GM23338 (cell line): ENCODE results near the gene TMEM187. TPM values are rescaled to one million over a fixed set of nuclear protein-coding genes. Genes with fewer than 3 reads are reported as not detected.

Source experiments
- ATAC-seq: fragments of 200-7000 bp; cut with Tn5 transposase; 3 replicates; pipeline ENCODE4 v1.9.1; 2020
- DNase-seq: peaks from one replicate; pipeline ENCODE4 v3.0.0-alpha.2; 2015; ENCODE audit warnings: low spot score
- H2AFZ ChIP-seq: fragments of 200-600 bp; sonication (generic); 2 replicates; pipeline ENCODE4 v1.8.0; 2016; ENCODE audit warnings: antibody characterized with exemption, mild to moderate bottlenecking, moderate library complexity
- H3F3A ChIP-seq: fragments of 200-600 bp; sonication (generic); replicated peaks from 2 replicates; pipeline ENCODE4 v1.8.0; 2017; ENCODE audit warnings: antibody characterized with exemption, mixed run types, low read depth
- H3K27ac ChIP-seq: fragments of 200-600 bp; sonication (generic); 2 replicates; pipeline ENCODE4 v1.6.1; 2016; ENCODE audit warnings: low read depth
- H3K27me3 ChIP-seq: fragments of 200-600 bp; sonication (generic); 2 replicates; pipeline ENCODE4 v1.8.0; 2016; ENCODE audit warnings: mild to moderate bottlenecking, mixed run types, moderate library complexity; ENCODE audit not compliant: insufficient read depth
- H3K36me3 ChIP-seq: fragments of 200-600 bp; sonication (generic); 2 replicates; pipeline ENCODE4 v1.8.0; 2016; ENCODE audit warnings: mild to moderate bottlenecking; ENCODE audit not compliant: insufficient read depth
- H3K4me1 ChIP-seq: fragments of 200-600 bp; sonication (generic); 2 replicates; pipeline ENCODE4 v1.8.0; 2016; ENCODE audit warnings: mild to moderate bottlenecking, moderate library complexity; ENCODE audit not compliant: insufficient read depth
- H3K4me2 ChIP-seq: fragments of 200-600 bp; sonication (generic); 2 replicates; pipeline ENCODE4 v1.7.1; 2017; ENCODE audit warnings: mixed run types
- H3K4me3 ChIP-seq: fragments of 200-600 bp; sonication (generic); 2 replicates; pipeline ENCODE4 v1.6.1; 2016; ENCODE audit warnings: mixed run types
- H3K79me2 ChIP-seq: fragments of 200-600 bp; sonication (generic); replicated peaks from 2 replicates; pipeline ENCODE4 v1.8.0; 2017; ENCODE audit warnings: mild to moderate bottlenecking; ENCODE audit not compliant: insufficient read depth
- H3K9me2 ChIP-seq: fragments of 200-600 bp; sonication (generic); 2 replicates; pipeline ENCODE4 v1.8.0; 2017; ENCODE audit not compliant: insufficient read depth
- H4K20me1 ChIP-seq: fragments of 200-600 bp; sonication (generic); replicated peaks from 2 replicates; pipeline ENCODE4 v1.8.0; 2017; ENCODE audit warnings: mild to moderate bottlenecking; ENCODE audit not compliant: insufficient read depth
- H3K27ac Mint-ChIP-seq: 2 replicates; pipeline ENCODE4 v1.8.0; 2020; ENCODE audit warnings: inconsistent platforms, mild to moderate bottlenecking, moderate library complexity, mixed read lengths
- H3K27me3 Mint-ChIP-seq: 3 replicates; pipeline ENCODE4 v1.8.0; 2022; ENCODE audit warnings: low read depth, mild to moderate bottlenecking, moderate library complexity, mixed read lengths, inconsistent platforms; ENCODE audit not compliant: insufficient read depth, poor library complexity
- H3K36me3 Mint-ChIP-seq: 3 replicates; pipeline ENCODE4 v1.8.0; 2021; ENCODE audit warnings: low read depth, mild to moderate bottlenecking, inconsistent platforms, moderate library complexity, mixed read lengths
- H3K4me1 Mint-ChIP-seq: 3 replicates; pipeline ENCODE4 v1.8.0; 2020; ENCODE audit warnings: mild to moderate bottlenecking, inconsistent platforms, mixed read lengths
- H3K4me3 Mint-ChIP-seq: 3 replicates; pipeline ENCODE4 v1.8.0; 2021; ENCODE audit warnings: moderate library complexity, mild to moderate bottlenecking, inconsistent platforms, mixed read lengths
- H3K9me3 Mint-ChIP-seq: 3 replicates; pipeline ENCODE4 v1.8.0; 2020; ENCODE audit warnings: moderate library complexity, mild to moderate bottlenecking, inconsistent platforms, mixed read lengths
- EZH2 ChIP-seq: fragments of 200-600 bp; sonication (generic); IDR thresholded peaks from one replicate; pipeline ENCODE4 v1.8.0; 2017; ENCODE audit warnings: antibody characterized with exemption, mild to moderate bottlenecking, low read depth; ENCODE audit not compliant: unreplicated experiment
- EZH2phosphoT487 ChIP-seq: fragments of 200-600 bp; sonication (generic); IDR thresholded peaks from one replicate; pipeline ENCODE4 v1.8.1; 2018; ENCODE audit warnings: antibody characterized with exemption; ENCODE audit not compliant: unreplicated experiment
- JUNB ChIP-seq: IDR thresholded peaks from one replicate; pipeline ENCODE4 v1.6.1; 2016; ENCODE audit warnings: antibody characterized with exemption; ENCODE audit not compliant: unreplicated experiment
- NANOG ChIP-seq: IDR thresholded peaks from 2 replicates; pipeline ENCODE4 v1.6.1; 2016; ENCODE audit warnings: antibody characterized with exemption, borderline replicate concordance
- POLR2AphosphoS5 ChIP-seq: IDR thresholded peaks from 2 replicates; pipeline ENCODE4 v1.6.1; 2016; ENCODE audit warnings: antibody characterized with exemption, low read depth
- STAT1 ChIP-seq: IDR thresholded peaks from one replicate; pipeline ENCODE4 v1.6.1; 2016; ENCODE audit warnings: antibody characterized with exemption; ENCODE audit not compliant: unreplicated experiment
- ZNF114 ChIP-seq: fragments of 250-450 bp; sonication (Bioruptor Pico); IDR thresholded peaks from 2 replicates; pipeline ENCODE4 v1.5.0; 2020; ENCODE audit warnings: mild to moderate bottlenecking, moderate library complexity
- ZNF331 ChIP-seq: fragments of 250-450 bp; sonication (Bioruptor Pico); IDR thresholded peaks from 2 replicates; pipeline ENCODE4 v1.5.0; 2020; ENCODE audit warnings: low read depth, mild to moderate bottlenecking, moderate library complexity
- polyA plus RNA-seq: library from polyadenylated mRNA; unstranded; fragments of >200 nt; fragmentation: Nextera tagmentation; extraction: Ambion mirVana; gene quantifications from 2 replicates; pipeline ENCODE4 v1.2.1, GENCODE V29; 2016
- total RNA-seq: library from RNA; depleted of rRNA; stranded (reverse); fragments of >200 nt; shearing (Covaris generic); gene quantifications from 2 replicates; pipeline ENCODE4 v1.2.3, GENCODE V29; 2014
- TF ChIP-seq, protein P1 (sequence below): IDR thresholded peaks from 2 replicates; pipeline ENCODE4 v1.6.1; 2016; ENCODE audit warnings: antibody characterized with exemption
- TF ChIP-seq, protein P2 (sequence below), 2 experiments: fragments of 200-600 bp in 1 of 2; sonication (generic) in 1 of 2; conservative IDR thresholded peaks; 2 replicates each; pipeline versions ENCODE4 v1.5.1 to v1.6.1; 2016 to 2017; ENCODE audit warnings: antibody characterized with exemption in 2 of 2, low read depth in 2 of 2, mild to moderate bottlenecking in 2 of 2, moderate library complexity in 1 of 2
- TF ChIP-seq, protein P3 (sequence below): fragments of 250-450 bp; sonication (Bioruptor Pico); IDR thresholded peaks from 2 replicates; pipeline ENCODE4 v1.5.0; 2020; ENCODE audit warnings: mild to moderate bottlenecking, moderate library complexity

Gene TMEM187
- total and polyA plus RNA-seq, 2 experiments from 2014 or later: 2.5 to 4.4 TPM

DNA sequence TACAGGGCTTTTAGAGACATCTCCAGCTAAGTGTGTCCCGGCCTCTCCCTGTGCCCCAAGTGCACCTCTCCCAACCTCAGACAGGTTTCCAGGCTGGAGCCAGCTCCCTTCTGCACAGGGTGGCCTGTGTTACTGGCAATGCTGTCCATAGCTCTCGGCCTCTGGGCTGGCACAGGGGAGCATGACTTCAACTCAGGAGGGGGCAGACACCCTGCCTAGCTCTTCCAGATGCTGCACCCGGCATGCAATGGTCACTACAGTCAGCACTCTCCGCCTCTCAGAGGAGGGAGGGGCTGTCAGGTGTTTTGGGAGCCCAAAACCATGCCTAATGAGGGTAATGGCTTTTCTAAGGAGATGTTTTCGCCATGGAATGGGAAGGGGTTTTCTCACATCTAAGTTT is 49.6 kb downstream of the TMEM187 start (continued):
- TF ChIP-seq, protein P1, sequence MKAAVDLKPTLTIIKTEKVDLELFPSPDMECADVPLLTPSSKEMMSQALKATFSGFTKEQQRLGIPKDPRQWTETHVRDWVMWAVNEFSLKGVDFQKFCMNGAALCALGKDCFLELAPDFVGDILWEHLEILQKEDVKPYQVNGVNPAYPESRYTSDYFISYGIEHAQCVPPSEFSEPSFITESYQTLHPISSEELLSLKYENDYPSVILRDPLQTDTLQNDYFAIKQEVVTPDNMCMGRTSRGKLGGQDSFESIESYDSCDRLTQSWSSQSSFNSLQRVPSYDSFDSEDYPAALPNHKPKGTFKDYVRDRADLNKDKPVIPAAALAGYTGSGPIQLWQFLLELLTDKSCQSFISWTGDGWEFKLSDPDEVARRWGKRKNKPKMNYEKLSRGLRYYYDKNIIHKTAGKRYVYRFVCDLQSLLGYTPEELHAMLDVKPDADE: no peak
- TF ChIP-seq EZH2phosphoT487 (no peak), ZNF114 (no peak), POLR2AphosphoS5 (no peak)
- TF ChIP-seq, protein P2, sequence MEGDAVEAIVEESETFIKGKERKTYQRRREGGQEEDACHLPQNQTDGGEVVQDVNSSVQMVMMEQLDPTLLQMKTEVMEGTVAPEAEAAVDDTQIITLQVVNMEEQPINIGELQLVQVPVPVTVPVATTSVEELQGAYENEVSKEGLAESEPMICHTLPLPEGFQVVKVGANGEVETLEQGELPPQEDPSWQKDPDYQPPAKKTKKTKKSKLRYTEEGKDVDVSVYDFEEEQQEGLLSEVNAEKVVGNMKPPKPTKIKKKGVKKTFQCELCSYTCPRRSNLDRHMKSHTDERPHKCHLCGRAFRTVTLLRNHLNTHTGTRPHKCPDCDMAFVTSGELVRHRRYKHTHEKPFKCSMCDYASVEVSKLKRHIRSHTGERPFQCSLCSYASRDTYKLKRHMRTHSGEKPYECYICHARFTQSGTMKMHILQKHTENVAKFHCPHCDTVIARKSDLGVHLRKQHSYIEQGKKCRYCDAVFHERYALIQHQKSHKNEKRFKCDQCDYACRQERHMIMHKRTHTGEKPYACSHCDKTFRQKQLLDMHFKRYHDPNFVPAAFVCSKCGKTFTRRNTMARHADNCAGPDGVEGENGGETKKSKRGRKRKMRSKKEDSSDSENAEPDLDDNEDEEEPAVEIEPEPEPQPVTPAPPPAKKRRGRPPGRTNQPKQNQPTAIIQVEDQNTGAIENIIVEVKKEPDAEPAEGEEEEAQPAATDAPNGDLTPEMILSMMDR (conservative IDR thresholded peaks at IDR 0.05; ENCODE audit: low read depth in 2 of 2): no peak

DNA sequence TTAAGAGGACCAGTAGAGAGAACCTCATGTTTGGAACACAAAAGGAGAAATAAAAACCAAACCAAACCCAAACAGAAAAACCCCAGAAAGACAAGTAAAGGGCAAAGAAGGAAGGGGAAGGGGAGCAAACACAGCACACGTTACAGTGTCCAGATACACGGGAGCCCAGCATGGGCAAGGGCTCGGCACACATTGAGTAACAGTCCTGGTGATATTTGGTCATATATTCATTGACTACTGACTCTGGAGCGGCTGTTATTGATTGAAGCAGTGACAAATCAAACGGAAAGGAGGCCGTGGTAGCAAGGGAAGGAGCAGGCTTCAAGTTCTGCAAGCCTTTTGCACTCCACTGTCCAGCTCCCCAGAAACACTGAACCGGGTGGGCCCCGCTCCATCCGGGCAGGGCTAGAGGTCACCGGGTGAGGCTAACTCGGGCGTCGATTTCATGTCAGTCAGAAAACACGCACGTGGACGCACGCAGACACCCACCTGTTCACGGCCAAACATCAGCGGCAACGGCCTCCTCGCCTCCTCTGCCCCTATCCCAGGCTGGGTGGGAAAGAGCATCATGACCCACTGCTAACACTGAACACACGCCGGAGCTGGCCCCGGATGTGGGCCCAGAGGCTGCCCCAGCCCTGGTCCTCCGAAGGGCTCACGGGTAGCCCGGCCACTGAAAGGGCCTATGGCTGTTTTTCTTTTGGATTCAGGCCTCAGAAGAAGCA is 50.9 kb downstream of the TMEM187 start:
- Histone ChIP-seq H3K27ac (no peak overlapping the region), H2AFZ (no peak overlapping the region), H3F3A (no peaks in the 10 kb centered on the region), H3K9me2 (no peaks in the 10 kb centered on the region), H3K36me3 (no peaks in the 10 kb centered on the region), H3K4me3 (no peak overlapping the region), H3K4me2 (no peak overlapping the region), H3K79me2 (no peaks in the 10 kb centered on the region), H4K20me1 (no peaks in the 10 kb centered on the region), H3K4me1 (peaks cover 6% of the 10 kb centered on the region; the same call in 1 of the 2 replicates), H3K27me3 (no peaks in the 10 kb centered on the region)
- Mint-ChIP-seq H3K27ac (no peak overlapping the region), H3K27me3 (peaks cover 8% of the 10 kb centered on the region), H3K36me3 (peaks cover 8% of the 10 kb centered on the region; the same call in 2 of the 3 replicates), H3K4me3 (no peak overlapping the region; the same call in 2 of the 3 replicates), H3K4me1 (peaks cover 30% of the 10 kb centered on the region), H3K9me3 (no peaks in the 10 kb centered on the region)
- ATAC-seq: no peak
- TF ChIP-seq, protein P2 (conservative IDR thresholded peaks at IDR 0.05; ENCODE audit: low read depth in 2 of 2): no peak
- TF ChIP-seq POLR2AphosphoS5: no peak
- TF ChIP-seq, protein P1: no peak
- TF ChIP-seq EZH2phosphoT487: no peak
- TF ChIP-seq ZNF331 (CRISPR knock-in tag): no peak
- no peak for TF ChIP-seq ZNF114
- TF ChIP-seq NANOG: no peak
- no peak for TF ChIP-seq STAT1
- TF ChIP-seq, protein P3, sequence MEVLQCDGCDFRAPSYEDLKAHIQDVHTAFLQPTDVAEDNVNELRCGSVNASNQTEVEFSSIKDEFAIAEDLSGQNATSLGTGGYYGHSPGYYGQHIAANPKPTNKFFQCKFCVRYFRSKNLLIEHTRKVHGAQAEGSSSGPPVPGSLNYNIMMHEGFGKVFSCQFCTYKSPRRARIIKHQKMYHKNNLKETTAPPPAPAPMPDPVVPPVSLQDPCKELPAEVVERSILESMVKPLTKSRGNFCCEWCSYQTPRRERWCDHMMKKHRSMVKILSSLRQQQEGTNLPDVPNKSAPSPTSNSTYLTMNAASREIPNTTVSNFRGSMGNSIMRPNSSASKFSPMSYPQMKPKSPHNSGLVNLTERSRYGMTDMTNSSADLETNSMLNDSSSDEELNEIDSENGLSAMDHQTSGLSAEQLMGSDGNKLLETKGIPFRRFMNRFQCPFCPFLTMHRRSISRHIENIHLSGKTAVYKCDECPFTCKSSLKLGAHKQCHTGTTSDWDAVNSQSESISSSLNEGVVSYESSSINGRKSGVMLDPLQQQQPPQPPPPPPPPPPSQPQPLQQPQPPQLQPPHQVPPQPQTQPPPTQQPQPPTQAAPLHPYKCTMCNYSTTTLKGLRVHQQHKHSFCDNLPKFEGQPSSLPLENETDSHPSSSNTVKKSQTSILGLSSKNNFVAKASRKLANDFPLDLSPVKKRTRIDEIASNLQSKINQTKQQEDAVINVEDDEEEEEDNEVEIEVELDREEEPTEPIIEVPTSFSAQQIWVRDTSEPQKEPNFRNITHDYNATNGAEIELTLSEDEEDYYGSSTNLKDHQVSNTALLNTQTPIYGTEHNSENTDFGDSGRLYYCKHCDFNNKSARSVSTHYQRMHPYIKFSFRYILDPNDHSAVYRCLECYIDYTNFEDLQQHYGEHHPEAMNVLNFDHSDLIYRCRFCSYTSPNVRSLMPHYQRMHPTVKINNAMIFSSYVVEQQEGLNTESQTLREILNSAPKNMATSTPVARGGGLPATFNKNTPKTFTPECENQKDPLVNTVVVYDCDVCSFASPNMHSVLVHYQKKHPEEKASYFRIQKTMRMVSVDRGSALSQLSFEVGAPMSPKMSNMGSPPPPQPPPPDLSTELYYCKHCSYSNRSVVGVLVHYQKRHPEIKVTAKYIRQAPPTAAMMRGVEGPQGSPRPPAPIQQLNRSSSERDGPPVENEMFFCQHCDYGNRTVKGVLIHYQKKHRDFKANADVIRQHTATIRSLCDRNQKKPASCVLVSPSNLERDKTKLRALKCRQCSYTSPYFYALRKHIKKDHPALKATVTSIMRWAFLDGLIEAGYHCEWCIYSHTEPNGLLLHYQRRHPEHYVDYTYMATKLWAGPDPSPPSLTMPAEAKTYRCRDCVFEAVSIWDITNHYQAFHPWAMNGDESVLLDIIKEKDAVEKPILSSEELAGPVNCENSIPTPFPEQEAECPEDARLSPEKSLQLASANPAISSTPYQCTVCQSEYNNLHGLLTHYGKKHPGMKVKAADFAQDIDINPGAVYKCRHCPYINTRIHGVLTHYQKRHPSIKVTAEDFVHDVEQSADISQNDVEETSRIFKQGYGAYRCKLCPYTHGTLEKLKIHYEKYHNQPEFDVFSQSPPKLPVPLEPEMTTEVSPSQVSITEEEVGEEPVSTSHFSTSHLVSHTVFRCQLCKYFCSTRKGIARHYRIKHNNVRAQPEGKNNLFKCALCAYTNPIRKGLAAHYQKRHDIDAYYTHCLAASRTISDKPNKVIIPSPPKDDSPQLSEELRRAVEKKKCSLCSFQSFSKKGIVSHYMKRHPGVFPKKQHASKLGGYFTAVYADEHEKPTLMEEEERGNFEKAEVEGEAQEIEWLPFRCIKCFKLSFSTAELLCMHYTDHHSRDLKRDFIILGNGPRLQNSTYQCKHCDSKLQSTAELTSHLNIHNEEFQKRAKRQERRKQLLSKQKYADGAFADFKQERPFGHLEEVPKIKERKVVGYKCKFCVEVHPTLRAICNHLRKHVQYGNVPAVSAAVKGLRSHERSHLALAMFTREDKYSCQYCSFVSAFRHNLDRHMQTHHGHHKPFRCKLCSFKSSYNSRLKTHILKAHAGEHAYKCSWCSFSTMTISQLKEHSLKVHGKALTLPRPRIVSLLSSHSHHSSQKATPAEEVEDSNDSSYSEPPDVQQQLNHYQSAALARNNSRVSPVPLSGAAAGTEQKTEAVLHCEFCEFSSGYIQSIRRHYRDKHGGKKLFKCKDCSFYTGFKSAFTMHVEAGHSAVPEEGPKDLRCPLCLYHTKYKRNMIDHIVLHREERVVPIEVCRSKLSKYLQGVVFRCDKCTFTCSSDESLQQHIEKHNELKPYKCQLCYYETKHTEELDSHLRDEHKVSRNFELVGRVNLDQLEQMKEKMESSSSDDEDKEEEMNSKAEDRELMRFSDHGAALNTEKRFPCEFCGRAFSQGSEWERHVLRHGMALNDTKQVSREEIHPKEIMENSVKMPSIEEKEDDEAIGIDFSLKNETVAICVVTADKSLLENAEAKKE (CRISPR knock-in tag): no peak
- no peak for TF ChIP-seq EZH2
- TF ChIP-seq JUNB: no peak
- DNase-seq: no peak
